Measurements from ENCODE around the gene VAPB. TPM values are rescaled to one million over a fixed set of nuclear protein-coding genes. Genes with fewer than 3 reads are reported as not detected.

Gene VAPB
- total and polyA plus RNA-seq, 10 donors, result 11.2 to 32.5 (median 23.3) TPM

DNA sequence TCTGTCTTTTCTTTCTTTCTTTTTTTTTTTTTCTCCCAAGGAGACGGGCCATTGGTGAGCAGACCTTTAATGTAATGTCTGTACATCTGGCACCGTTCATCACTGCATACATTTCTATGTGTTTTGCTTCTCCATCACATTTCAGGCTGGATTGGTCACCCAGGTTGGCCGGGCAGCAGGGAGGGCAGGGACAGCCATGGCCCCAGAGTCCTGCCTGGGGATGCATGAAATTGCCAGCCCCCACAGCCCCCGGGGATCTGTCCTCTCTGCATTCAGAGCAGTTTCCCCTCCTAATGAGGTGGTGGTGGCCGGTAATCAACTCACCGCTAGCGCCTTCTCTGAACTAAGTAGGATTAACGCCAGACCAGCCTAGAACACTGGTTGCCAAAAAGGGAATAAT lies 75.8 kb downstream of the VAPB start:
- no peak overlapping the region for H3K4me3 ChIP-seq
- WGBS, 5 donors, result 65 to 88% (median 78%) methylated on average over 8 of the region's 8 CpGs
- no peaks in the 10 kb centered on the region for H3K9me3 ChIP-seq
- DNase-seq, result no peak
- intact Hi-C loops (cut with DNase I; ENCODE audit: low total_unique reads), result no loop called here
- no peak overlapping the region for H3K27ac ChIP-seq
- H3K27me3 ChIP-seq (replicated peaks in 1 of 7), result peaks cover 0 to 16% (median 0%) of the 10 kb centered on the region in 7 donors
- no peaks in the 10 kb centered on the region for H3K36me3 ChIP-seq
- peaks cover 0 to 2% (median 0%) of the 10 kb centered on the region in 6 donors for H3K4me1 ChIP-seq
- no peak for TF ChIP-seq POLR2A (IDR thresholded peaks at IDR 0.05)
- TF ChIP-seq, protein P1, sequence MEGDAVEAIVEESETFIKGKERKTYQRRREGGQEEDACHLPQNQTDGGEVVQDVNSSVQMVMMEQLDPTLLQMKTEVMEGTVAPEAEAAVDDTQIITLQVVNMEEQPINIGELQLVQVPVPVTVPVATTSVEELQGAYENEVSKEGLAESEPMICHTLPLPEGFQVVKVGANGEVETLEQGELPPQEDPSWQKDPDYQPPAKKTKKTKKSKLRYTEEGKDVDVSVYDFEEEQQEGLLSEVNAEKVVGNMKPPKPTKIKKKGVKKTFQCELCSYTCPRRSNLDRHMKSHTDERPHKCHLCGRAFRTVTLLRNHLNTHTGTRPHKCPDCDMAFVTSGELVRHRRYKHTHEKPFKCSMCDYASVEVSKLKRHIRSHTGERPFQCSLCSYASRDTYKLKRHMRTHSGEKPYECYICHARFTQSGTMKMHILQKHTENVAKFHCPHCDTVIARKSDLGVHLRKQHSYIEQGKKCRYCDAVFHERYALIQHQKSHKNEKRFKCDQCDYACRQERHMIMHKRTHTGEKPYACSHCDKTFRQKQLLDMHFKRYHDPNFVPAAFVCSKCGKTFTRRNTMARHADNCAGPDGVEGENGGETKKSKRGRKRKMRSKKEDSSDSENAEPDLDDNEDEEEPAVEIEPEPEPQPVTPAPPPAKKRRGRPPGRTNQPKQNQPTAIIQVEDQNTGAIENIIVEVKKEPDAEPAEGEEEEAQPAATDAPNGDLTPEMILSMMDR (IDR thresholded peaks at IDR 0.05 in 8 of 11, conservative IDR thresholded peaks at IDR 0.05 in 3 of 11), result no peak
- no peak for TF ChIP-seq POLR2AphosphoS5 (IDR thresholded peaks at IDR 0.05)

DNA sequence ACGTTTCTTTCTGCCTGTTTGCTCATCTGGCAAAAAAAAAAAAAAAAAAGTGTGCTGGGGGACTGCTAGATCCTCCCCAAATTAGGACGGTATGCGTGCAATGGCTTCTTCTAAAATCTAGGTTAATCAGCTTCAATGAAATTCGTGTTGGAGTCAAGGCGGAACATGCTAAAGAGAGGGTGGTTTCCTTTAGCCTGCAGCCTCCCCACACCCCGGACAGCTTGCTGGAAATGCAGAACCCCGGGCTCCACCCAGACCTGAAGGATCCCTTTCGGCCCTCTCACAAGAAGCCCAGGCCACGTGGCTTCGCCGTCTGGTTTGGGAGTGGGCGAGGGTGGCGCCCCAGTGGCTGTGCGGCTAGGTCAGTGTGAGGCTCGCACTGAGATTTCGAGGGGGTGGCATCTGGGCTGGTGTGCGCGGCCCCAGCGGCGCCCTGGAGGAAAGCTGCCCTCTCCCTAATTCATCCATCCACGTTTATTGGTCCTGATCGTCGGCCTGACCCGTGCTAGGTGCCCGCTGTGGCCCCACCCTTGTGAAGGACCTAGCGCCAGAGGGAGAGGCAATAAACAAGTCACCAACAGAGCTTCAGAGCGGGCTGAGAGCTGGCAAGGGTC lies 77.2 kb downstream of the VAPB start:
- Histone ChIP-seq H3K36me3 (no peaks in the 10 kb centered on the region), H3K4me3 (no peak overlapping the region), H3K27ac (no peak overlapping the region), H3K9me3 (no peaks in the 10 kb centered on the region), H3K4me1 (no peaks in the 10 kb centered on the region), H3K27me3 (replicated peaks in 1 of 7) (peaks cover 0 to 16% (median 0%) of the 10 kb centered on the region in 7 donors)
- DNase-seq, result no peak
- intact Hi-C loops (cut with DNase I; ENCODE audit: low total_unique reads), result no loop called here
- TF ChIP-seq, protein P1 (IDR thresholded peaks at IDR 0.05 in 8 of 11, conservative IDR thresholded peaks at IDR 0.05 in 3 of 11), result no peak
- no peak for TF ChIP-seq POLR2AphosphoS5 (IDR thresholded peaks at IDR 0.05)
- 90 to 95% (median 93%) methylated on average over 24 to 27 of the region's 27 CpGs for WGBS, 5 donors

DNA sequence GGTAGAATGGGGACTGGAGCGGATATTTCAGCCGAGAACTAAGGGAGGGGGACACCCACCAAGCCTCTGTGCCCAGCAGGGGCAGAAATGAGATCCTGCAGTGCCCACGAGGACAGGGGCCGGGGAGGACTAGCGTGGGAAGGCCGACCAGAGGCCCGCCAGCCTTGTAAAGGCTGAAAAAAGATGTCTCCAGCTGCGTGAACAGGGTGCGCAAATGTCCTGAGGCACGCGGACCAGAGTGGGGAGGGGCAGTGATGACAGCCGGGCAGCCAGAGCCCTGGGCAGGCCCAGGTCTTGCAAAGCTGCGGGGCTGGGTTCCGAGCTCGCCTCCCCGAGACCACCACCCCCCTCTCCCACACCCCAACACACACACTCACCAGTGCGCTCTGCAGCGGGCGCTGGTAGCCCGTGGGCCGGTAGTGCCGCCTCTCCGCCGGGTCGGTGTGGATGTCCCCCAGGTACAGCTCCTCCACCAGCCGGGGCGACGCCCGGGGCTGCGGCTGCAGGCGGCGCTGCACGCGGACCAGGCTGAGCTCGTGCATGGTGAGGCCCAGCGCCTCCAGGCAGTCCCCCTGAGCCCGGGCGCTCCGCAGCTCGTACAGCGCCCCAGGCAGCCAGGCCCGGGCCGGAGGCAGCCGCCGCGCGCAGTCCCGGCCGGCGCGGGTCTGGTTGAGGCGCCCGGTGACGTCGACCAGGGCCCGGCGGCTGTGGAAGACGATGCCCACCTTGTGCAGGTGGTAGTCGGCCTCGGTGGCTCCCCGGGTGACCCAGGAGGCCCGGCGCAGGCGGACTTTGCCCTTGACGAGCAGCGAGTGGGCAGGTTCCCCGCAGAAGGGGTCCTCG lies 77.9 kb downstream of the VAPB start:
- intact Hi-C loops (cut with DNase I; ENCODE audit: low total_unique reads), result no loop called here
- Histone ChIP-seq H3K36me3 (no peaks in the 10 kb centered on the region), H3K27me3 (replicated peaks in 1 of 7) (peaks cover 0 to 16% (median 0%) of the 10 kb centered on the region in 7 donors), H3K4me3 (no peak overlapping the region), H3K4me1 (no peaks in the 10 kb centered on the region), H3K9me3 (no peaks in the 10 kb centered on the region), H3K27ac (no peak overlapping the region)
- DNase-seq, result no peak
- 58 to 89% (median 59%) methylated on average over 19 to 68 of the region's 68 CpGs for WGBS, 5 donors
- TF ChIP-seq POLR2A (IDR thresholded peaks at IDR 0.05) (no peak), POLR2AphosphoS5 (IDR thresholded peaks at IDR 0.05) (no peak)
- TF ChIP-seq, protein P1 (IDR thresholded peaks at IDR 0.05 in 8 of 11, conservative IDR thresholded peaks at IDR 0.05 in 3 of 11), result no peak
